HCT116 (cell line): ENCODE results near the gene RS1.

Source experiments
- RAD21 ChIP-seq: IDR thresholded peaks from 2 replicates; pipeline ENCODE4 v1.6.1; 2012; ENCODE audit warnings: low read depth, mild to moderate bottlenecking
- SIN3A ChIP-seq: IDR thresholded peaks from 2 replicates; pipeline ENCODE4 v1.6.1; 2012; ENCODE audit warnings: low read depth
- ZNF274 ChIP-seq: fragments of 200-500 bp; sonication (Bioruptor generic); IDR thresholded peaks from 2 replicates; pipeline ENCODE4 v1.6.1; 2014; ENCODE audit warnings: mild to moderate bottlenecking, low read depth, low read length, inconsistent platforms
- TF ChIP-seq, protein P1 (sequence below): IDR thresholded peaks from 2 replicates; pipeline ENCODE4 v1.6.1; 2012
- TF ChIP-seq, protein P2 (sequence below), 3 experiments: fragments of 200-600 bp in 1 of 3; sonication (generic) in 1 of 3; IDR thresholded peaks in 2 of 3; conservative IDR thresholded peaks in 1 of 3; 2 replicates each; pipeline ENCODE4 v1.5.1; 2012 to 2017; ENCODE audit warnings: low read depth in 2 of 3, low read length in 2 of 3, antibody characterized with exemption in 1 of 3, borderline replicate concordance in 1 of 3, control low read depth in 1 of 3, mild to moderate bottlenecking in 1 of 3, mixed read lengths in 1 of 3, mixed run types in 1 of 3, moderate library complexity in 1 of 3; ENCODE audit not compliant: insufficient read depth in 1 of 3

DNA sequence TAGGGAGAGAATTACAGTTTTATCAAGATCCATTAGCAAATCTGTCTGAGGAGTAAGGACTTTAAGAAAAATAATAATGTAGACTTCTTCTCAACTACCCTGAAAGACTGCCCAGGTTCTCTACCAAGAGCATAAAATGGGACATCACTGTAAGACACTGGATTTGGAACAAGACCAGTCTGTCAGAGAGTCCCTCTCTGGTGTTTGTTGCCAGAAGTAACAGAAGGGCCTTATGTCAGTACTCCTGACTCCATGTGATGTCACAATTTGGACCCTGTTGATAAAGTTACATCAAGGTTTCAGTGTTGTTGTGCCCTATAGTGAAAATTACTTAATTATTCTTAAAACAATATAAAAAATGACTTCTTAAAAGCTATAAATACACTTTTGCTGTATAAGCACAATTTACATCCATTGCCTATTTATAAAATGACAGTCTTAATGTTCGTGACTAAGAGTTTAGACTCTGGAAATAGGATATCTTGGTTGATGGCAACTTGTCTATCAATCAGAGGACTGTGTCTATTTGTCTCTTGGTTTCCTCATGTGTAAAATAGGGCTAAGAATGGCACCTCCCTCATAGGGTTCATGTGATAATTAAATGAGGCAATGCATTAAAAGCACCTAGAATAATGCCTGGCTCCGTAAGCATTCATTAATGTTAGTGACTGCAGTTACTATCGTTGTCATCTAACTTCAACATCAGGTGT is 57.8 kb downstream of the RS1 start:
- no peak for TF ChIP-seq ZNF274
- TF ChIP-seq, protein P1, sequence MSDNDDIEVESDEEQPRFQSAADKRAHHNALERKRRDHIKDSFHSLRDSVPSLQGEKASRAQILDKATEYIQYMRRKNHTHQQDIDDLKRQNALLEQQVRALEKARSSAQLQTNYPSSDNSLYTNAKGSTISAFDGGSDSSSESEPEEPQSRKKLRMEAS = no peak
- TF ChIP-seq, protein P2, sequence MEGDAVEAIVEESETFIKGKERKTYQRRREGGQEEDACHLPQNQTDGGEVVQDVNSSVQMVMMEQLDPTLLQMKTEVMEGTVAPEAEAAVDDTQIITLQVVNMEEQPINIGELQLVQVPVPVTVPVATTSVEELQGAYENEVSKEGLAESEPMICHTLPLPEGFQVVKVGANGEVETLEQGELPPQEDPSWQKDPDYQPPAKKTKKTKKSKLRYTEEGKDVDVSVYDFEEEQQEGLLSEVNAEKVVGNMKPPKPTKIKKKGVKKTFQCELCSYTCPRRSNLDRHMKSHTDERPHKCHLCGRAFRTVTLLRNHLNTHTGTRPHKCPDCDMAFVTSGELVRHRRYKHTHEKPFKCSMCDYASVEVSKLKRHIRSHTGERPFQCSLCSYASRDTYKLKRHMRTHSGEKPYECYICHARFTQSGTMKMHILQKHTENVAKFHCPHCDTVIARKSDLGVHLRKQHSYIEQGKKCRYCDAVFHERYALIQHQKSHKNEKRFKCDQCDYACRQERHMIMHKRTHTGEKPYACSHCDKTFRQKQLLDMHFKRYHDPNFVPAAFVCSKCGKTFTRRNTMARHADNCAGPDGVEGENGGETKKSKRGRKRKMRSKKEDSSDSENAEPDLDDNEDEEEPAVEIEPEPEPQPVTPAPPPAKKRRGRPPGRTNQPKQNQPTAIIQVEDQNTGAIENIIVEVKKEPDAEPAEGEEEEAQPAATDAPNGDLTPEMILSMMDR (IDR thresholded peaks at IDR 0.05 in 2 of 3, conservative IDR thresholded peaks at IDR 0.05 in 1 of 3; ENCODE audit: borderline replicate concordance in 1 of 3, insufficient read depth in 1 of 3, low read depth in 2 of 3, low read length in 2 of 3) = no peak
- TF ChIP-seq RAD21 = no peak
- TF ChIP-seq SIN3A = no peak
